Measurements from ENCODE around the gene LRFN4.

The LRFN4 gene

DNA sequence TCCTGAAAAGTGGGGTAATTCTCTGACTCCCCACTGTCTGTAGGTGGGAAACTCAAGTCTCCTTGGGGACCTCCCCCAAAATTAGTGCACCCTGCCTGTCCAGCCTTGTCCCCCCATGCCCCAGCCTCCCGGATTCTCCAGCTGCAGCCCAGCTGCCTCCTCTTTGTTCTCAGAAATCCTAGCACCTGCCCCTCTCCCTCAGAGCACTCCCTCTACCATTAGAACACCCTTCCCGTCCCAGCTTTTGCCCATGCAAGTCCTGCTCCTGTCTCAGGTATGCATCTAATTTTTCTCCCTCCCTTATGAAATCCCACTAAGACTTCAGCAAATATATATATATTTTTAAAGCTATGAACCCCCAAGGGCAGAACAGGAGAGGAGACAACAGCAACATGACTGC is 37.3 kb downstream of the LRFN4 start:
- DNase-seq: no peak

DNA sequence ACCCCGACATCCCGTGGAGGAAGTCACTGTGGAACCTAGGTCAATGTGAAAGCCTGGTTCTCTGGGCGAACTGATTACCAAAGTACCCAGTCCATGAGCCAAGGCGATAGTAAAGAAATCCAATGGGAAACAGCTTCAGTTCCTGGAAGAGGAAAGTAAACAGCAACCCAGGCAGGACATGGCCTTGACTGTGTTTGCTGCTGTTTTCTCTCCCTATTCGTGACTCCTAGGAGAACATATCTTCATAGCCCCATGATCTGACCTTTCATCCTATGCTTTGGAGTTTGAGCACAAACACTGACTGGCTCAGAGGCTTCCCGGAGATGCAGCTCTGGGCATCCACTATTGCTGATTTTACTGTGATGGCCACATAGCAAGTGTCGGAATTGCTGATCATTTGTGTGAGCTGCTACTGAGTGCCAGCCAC is 45.1 kb downstream of the LRFN4 start:
- DNase-seq: no peak

DNA sequence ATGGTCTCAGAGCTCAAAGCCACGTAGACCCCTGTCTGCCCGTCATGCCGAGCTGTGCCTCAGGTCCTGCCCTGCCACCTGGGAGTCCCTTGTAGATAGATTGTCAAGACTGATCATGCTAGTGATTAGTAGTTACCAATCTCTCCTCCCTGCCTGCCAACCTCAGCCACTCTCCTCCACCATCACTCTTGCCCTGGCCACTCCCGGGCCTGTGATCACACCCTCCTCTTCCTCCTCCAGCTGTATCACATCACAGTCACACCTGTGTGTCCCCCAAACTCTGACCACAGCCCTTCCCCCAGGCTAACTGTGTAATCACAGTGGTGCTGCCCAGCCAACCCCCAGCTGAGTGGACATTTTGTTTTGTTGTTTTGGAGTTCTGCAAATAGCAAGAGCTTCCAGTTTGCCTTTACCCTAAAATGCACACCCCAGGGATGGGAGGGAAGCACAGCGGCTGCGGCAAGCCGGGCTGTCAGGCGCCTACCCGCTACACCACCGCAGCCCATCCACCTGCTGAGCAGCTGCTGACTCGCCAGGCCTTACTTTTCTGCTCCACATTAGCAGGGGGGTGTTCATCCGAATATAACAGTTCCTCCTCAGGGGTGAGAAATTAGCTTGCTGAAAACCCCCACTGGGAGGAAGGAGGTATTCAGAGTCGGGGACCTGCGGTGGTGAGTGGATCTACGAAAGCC is 45.8 kb downstream of the LRFN4 start:
- DNase-seq: no peak

DNA sequence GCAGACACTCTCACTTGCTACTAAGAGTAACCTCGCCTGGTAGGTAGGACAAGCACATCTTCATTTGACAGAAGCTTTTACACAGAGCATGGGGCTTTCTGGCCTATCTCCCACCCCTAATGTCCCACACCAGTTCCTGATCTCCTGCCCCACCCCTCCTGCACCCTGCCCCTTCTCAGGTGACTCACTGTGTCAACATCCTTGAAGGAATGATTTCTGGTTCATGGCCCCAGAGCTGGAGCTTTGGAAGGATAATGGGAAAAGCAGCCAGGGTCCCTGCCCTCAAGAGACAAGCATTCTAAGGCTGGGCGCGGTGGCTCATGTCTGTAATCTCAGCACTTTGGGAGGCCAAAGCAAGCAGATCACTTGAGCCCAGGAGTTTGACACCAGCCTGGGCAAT is 47.2 kb downstream of the LRFN4 start:
- no peak for DNase-seq

DNA sequence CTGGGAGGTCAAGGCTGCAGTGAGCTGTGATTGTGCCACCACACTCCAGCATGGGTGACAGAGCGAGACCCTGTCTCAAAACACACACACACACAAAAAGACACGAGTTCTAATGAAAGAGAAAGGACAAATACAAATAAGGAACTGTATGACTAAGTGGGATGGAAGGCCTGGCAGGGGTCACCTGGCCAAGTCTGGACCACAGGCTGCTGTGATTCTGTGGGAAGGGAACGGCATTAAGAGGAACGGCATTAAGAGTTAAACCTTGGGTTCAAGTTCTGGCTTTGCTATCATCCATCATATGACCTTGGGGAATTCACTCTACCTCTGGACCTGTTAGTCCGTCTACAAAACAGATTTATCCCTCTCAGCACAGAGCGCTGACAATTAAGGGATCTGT is 47.7 kb downstream of the LRFN4 start:
- no peak for DNase-seq

DNA sequence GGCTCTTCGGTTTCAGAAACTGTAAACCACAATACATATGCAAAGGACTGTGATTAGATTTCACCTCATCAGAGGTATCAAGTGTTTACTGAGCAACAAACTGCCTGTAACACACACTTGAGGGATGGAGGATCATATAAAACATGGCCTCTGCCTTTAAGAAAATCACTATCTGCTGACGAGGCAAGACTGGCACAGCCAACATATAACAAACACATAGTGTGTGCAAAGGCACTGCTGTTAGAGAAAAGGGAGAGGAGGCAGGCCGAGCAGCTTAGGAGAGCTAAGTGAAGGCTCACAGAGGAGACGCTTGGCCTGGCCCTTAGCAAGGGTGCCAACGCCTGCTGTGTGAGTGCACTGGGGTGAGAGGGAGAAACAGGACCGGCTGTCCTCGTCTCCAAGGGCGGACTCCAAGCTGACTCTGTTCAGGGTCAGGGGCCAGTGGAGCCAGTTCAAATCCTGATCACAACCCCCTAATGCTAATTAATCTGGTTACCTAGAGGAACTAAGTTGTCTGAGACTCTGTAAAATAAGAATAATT is 48.2 kb downstream of the LRFN4 start:
- DNase-seq: no peak

DNA sequence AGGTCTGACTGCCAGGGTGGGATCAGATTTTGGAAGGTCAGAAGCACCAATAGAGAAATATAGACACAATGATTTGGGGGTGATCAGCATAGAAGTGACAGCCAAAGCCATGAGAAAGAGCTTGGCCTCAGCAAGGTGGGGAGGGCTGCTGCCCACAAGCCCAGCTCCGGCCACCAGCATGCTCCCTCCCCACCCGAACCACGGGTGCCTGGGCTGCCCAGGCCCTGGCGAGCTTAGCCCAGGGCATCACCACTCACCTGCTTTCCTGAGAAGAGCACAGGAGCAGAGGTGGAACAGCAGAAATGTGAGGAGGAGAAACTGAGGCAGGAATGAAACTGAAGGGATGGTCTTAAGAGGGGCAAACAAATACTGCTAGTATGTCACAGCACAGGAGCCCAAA is 48.8 kb downstream of the LRFN4 start:
- no peak for DNase-seq

DNA sequence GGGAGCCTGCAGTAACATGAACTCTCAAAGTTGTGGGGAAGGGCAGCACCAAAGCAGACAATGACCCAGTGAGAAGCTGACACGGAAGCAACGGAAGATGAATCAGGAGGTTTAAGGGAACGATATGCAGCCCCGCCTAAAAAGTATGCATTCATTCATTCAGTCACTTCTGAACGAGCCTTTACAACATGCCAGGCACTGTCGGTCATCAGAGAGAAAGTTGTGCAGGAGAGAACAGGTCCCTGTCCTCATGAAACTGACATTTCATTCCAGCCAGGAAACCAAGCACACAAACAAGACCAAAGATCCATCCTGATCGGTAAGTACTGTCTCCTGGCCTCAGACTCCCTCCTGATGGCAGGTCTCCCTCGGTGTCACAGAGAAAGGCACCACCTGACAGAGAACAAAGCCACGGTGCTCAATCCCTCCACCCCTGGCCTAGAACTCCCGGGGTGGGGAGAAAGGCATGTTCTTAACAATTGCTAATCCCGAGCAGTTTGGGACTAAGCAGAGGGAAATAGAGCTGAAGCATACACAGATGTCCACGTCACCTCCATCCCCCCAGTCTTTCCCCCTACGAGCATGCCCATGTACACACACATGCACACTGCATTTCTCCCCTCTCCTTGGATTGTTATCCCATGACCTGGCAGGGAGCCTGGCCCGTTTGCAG is 49.3 kb downstream of the LRFN4 start:
- no peak for DNase-seq

DNA sequence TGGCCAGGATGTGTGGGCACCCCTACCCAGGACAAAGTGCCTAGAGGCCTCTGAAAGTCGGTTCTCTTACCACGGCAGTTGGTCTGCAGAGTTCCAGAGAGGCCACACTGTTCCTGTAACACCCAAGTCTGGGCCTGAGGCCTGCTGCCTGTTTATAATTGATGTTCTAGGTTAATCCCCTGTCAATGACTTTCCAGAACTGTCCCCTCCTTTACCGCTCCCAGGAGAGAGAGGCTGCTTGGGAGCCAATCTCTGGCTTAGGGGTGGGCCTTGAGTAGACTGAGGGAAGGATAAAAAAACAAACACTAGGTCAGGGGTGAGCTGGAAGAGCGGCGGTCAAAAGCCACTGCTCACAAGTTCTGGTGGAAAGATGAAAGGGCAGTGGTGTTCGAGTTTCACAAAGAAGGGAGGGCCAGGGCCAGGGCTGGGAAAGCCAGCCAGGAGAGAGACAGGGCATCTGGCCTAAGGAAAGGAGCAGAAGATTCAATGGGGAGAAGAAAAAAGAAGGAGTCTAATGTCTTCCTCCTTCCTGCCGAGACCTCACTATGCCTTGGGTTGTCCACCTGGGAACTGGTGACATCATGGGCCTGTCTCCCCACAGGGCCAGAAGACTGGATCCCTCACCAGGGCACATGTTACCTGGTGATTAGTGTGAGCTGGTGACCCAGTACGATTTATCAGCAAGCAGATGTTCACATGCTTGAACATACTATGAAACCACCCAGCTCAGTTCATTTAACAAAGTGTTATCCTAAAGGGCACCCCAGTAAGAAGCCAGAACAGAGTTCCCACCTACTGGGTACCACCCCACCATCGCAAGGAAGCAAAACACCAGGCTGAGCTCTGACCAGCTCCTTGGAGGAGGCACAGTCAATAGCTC is 51.1 kb downstream of the LRFN4 start:
- DNase-seq: no peak

DNA sequence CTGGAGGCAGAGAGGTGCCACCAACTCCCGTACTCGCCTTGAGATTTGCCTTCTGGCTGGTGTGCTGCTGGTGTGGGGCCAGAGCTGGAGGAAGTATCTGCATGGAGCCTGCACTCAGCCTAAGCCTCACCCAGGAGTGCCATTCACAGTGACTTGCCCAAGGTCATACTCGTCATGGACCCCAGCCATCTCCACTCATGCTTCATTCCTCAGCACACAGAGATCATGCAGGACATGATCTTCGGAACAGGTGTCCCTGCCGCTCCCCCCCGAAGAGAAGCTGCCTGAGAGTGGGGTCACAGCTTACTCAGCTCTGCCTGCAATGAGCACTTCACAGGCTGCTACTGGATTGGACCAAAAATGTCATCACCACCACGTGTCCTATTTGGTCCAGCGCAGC is 52.3 kb downstream of the LRFN4 start:
- no peak for DNase-seq

DNA sequence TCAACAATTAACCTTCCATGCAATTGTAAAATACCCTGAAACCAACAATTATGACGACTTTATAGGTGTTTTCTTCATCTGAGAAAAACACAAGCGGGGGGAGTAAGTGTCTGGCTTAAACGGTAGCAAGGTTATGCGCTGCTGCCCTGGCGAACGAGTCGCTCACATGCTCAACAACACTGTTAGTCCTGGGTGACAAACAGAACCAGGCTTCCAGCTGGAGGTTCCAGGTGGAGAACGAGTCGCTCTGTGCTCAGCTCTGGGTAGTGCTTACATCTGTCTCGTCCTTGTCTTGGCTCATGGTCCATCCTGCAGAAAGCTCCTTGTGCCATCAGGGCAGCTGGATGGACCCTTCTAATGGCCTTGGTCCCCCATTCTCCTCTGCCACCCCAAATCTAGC is 53.2 kb downstream of the LRFN4 start:
- DNase-seq: no peak
